Activated gamma-delta T cell treated with Interleukin-2 at 50 U/mL for 16 hours (primary cell): ENCODE measurements around the gene GTF2H4.

Source experiments
- DNase-seq: peaks from one replicate; pipeline ENCODE4 v3.0.0-alpha.2; 2020

GTF2H4 gene

GRCh38 chr6:30960907-30961673 is 53.1 kb downstream of the GTF2H4 start:
- DNase-seq, result no peak

GRCh38 chr6:30962716-30963115 is 54.7 kb downstream of the GTF2H4 start:
- DNase-seq, result no peak

GRCh38 chr6:30963641-30964040 is 55.6 kb downstream of the GTF2H4 start:
- no peak for DNase-seq
